ENCODE results near the gene NMRK1. TPM values are rescaled to one million over a fixed set of nuclear protein-coding genes. Genes with fewer than 3 reads are reported as not detected.

Gene NMRK1
- total and polyA plus RNA-seq, 2 donors (not counting 1 experiment from before 2014, with no cell fraction given): 10.1 TPM

DNA sequence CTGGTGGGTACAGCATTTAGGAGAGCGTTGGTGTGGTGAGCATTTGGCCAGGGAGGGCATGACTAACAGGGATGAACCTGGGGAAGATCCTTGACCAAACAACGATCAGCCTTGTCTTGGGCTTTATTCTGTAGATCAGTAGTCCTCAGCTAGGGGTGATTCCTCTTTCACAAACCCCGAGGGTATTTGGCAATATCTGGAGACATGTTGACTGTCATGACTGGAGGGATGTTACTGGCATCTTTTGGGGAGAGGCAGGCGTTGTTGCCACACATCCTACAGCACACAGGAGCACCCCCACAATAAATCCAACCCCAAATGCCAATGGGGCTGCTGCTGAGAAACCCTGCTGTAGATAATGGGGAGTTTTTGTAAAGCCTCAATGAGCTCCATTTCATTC, 44.3 kb upstream of the NMRK1 start:
- peaks cover 6% of the 10 kb centered on the region for H3K79me2 ChIP-seq (ENCODE audit: control insufficient read depth, insufficient read depth, low read length)
- H3K9me3 ChIP-seq (ENCODE audit: control extremely low read depth in 1 of 3, control insufficient read depth in 2 of 3, insufficient read depth in 1 of 3, low read length in 2 of 3): no peaks in the 10 kb centered on the region
- H3K36me3 ChIP-seq (replicated peaks in 1 of 2; ENCODE audit: control extremely low read depth in 1 of 2, control insufficient read depth in 1 of 2, extremely low read depth in 1 of 2, insufficient read depth in 2 of 2, low read length in 1 of 2): peaks cover 11 to 73% of the 10 kb centered on the region in 2 experiments
- Mint-ChIP-seq H3K27ac (no peak overlapping the region), H3K27me3 (no peaks in the 10 kb centered on the region), H3K4me3 (no peak overlapping the region), H3K4me1 (no peaks in the 10 kb centered on the region), H3K9me3 (ENCODE audit: insufficient read depth) (no peaks in the 10 kb centered on the region)
- no peak for ATAC-seq (ENCODE audit: low read depth)
- H3K4me1 ChIP-seq (ENCODE audit: control insufficient read depth in 2 of 2, insufficient read depth in 2 of 2, low read length in 2 of 2): no peaks in the 10 kb centered on the region
- WGBS (ENCODE audit: insufficient coverage): 95% methylated on average over 2 of the region's 4 CpGs
- H3K4me3 ChIP-seq (ENCODE audit: control extremely low read depth in 1 of 5, extremely low read depth in 1 of 5, insufficient read depth in 1 of 5, low read depth in 2 of 5, low read length in 4 of 5): no peak overlapping the region
- no peak overlapping the region for H3K27ac ChIP-seq (ENCODE audit: low read length in 2 of 2)
- CTCF ChIA-PET: no interaction called here
- POLR2A ChIA-PET: no interaction called here
- no peak overlapping the region for H3K9ac ChIP-seq (ENCODE audit: low read length)
- intact Hi-C loops (cut with micrococcal nuclease): no loop called here
- no peak for DNase-seq
- H3K27me3 ChIP-seq (replicated peaks in 1 of 4; ENCODE audit: control extremely low read depth in 1 of 4, control insufficient read depth in 3 of 4, insufficient read depth in 4 of 4, low read length in 3 of 4): no peaks in the 10 kb centered on the region
- H2AFZ ChIP-seq (ENCODE audit: insufficient read depth, low read depth, low read length, poor library complexity, severe bottlenecking): no peak overlapping the region
- peaks cover 61% of the 10 kb centered on the region for H4K20me1 ChIP-seq (ENCODE audit: control insufficient read depth, insufficient read depth, low read length, poor library complexity, severe bottlenecking)
- no peak overlapping the region for H3K4me2 ChIP-seq (replicated peaks; ENCODE audit: low read depth, low read length, poor library complexity, severe bottlenecking)
- no peak for TF ChIP-seq EZH2 (IDR thresholded peaks at IDR 0.05; ENCODE audit: borderline replicate concordance, insufficient read depth, low read depth, low read length, poor library complexity, severe bottlenecking)
- TF ChIP-seq CTCF (IDR thresholded peaks at IDR 0.05): no peak

DNA sequence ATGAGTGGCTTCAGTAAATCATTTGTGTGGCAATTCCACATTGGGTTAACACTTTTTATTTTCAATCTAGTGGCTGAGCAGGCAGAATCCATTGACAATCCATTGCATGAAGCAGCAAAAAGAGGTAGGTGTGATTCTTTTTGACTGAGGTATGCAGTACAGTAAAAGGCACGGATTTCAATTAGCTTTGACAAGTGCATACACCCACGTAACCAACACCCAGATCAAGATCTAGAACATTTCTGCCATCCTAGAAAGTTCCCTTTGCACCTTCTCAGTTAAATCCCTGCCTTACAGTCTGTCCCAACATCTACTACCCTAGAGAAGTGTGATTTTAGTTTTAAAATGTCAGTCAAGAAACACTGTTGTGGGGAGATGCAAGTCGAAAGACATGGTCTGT, 43.7 kb upstream of the NMRK1 start:
- Histone ChIP-seq H3K4me1 (ENCODE audit: control insufficient read depth in 2 of 2, insufficient read depth in 2 of 2, low read length in 2 of 2) (no peaks in the 10 kb centered on the region), H4K20me1 (ENCODE audit: control insufficient read depth, insufficient read depth, low read length, poor library complexity, severe bottlenecking) (peaks cover 56% of the 10 kb centered on the region), H3K27me3 (replicated peaks in 1 of 4; ENCODE audit: control extremely low read depth in 1 of 4, control insufficient read depth in 3 of 4, insufficient read depth in 4 of 4, low read length in 3 of 4) (no peaks in the 10 kb centered on the region), H3K9ac (ENCODE audit: low read length) (no peak overlapping the region), H3K9me3 (ENCODE audit: control extremely low read depth in 1 of 3, control insufficient read depth in 2 of 3, insufficient read depth in 1 of 3, low read length in 2 of 3) (no peaks in the 10 kb centered on the region), H3K36me3 (replicated peaks in 1 of 2; ENCODE audit: control extremely low read depth in 1 of 2, control insufficient read depth in 1 of 2, extremely low read depth in 1 of 2, insufficient read depth in 2 of 2, low read length in 1 of 2) (peaks cover 11 to 67% of the 10 kb centered on the region in 2 experiments), H3K4me3 (ENCODE audit: control extremely low read depth in 1 of 5, extremely low read depth in 1 of 5, insufficient read depth in 1 of 5, low read depth in 2 of 5, low read length in 4 of 5) (no peak overlapping the region), H3K79me2 (ENCODE audit: control insufficient read depth, insufficient read depth, low read length) (peaks cover 6% of the 10 kb centered on the region), H3K4me2 (replicated peaks; ENCODE audit: low read depth, low read length, poor library complexity, severe bottlenecking) (no peak overlapping the region), H3K27ac (ENCODE audit: low read length in 2 of 2) (no peak overlapping the region), H2AFZ (ENCODE audit: insufficient read depth, low read depth, low read length, poor library complexity, severe bottlenecking) (no peak overlapping the region)
- DNase-seq (no peak), ATAC-seq (ENCODE audit: low read depth) (no peak)
- no peaks in the 10 kb centered on the region for H3K9me3 Mint-ChIP-seq (ENCODE audit: insufficient read depth)
- CTCF ChIA-PET: no interaction called here
- no peak overlapping the region for H3K4me3 Mint-ChIP-seq
- no peaks in the 10 kb centered on the region for H3K27me3 Mint-ChIP-seq
- 100% methylated on average over 1 of the region's 3 CpGs for WGBS (ENCODE audit: insufficient coverage)
- no peak overlapping the region for H3K27ac Mint-ChIP-seq
- intact Hi-C loops (cut with micrococcal nuclease): no loop called here
- TF ChIP-seq EZH2 (IDR thresholded peaks at IDR 0.05; ENCODE audit: borderline replicate concordance, insufficient read depth, low read depth, low read length, poor library complexity, severe bottlenecking) (no peak), CTCF (IDR thresholded peaks at IDR 0.05) (no peak)
- H3K4me1 Mint-ChIP-seq: no peaks in the 10 kb centered on the region
- POLR2A ChIA-PET: no interaction called here
